Activated naive CD4-positive, alpha-beta T cell treated with anti-CD3 and anti-CD28 coated beads, Interleukin-2, amount 10 ng/mL, durations not matched to agents 7 days and 5 days (primary cell): ENCODE measurements around the gene PDZRN3.

Source experiments
- CTCF ChIA-PET: fragments of 350-600 bp; sonication (Branson Sonifier 250); formaldehyde crosslinking; loops from one replicate; lab custom pipeline; 2021; ENCODE audit warnings: antibody characterized with exemption; lab: Charles Lee
- DNase-seq: peaks from one replicate; pipeline ENCODE4 v3.0.0-alpha.2; 2020
- H3K27ac Mint-ChIP-seq: one replicate; pipeline ENCODE4 v1.8.0; 2021; ENCODE audit warnings: mild to moderate bottlenecking, moderate library complexity, mixed read lengths
- H3K27me3 Mint-ChIP-seq: one replicate; pipeline ENCODE4 v1.8.0; 2021; ENCODE audit warnings: mild to moderate bottlenecking, mixed read lengths
- H3K36me3 Mint-ChIP-seq: one replicate; pipeline ENCODE4 v1.8.0; 2021; ENCODE audit warnings: mixed read lengths
- H3K4me1 Mint-ChIP-seq: one replicate; pipeline ENCODE4 v1.8.0; 2021; ENCODE audit warnings: mixed read lengths
- H3K4me3 Mint-ChIP-seq: one replicate; pipeline ENCODE4 v1.8.0; 2021; ENCODE audit warnings: mild to moderate bottlenecking, moderate library complexity, mixed read lengths
- H3K9me3 Mint-ChIP-seq: one replicate; pipeline ENCODE4 v1.8.0; 2021; ENCODE audit warnings: mixed read lengths

Gene PDZRN3

DNA sequence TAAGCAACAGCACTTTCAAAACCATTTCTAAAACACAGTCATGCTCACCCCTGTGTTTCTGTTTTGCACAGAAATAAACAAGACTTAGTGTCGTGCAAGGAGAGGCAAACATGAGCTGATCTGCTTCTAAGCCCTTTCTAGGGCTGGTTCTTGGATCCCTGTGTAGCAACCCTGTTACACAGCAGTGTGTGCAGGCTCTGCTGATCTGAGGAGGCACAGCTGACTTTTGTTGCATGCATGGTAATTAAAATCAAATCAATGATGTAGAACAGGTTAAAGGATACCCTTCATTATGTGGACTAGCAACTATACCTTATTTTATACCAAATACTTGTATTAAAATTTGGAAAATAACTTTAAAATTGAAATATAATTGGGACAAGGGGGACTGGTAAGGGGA is 234.8 kb downstream of the PDZRN3 start:
- Mint-ChIP-seq H3K4me1 (no peaks in the 10 kb centered on the region), H3K27ac (no peak overlapping the region), H3K27me3 (no peaks in the 10 kb centered on the region), H3K9me3 (no peaks in the 10 kb centered on the region), H3K4me3 (no peak overlapping the region), H3K36me3 (no peaks in the 10 kb centered on the region)
- DNase-seq: no peak
- CTCF ChIA-PET: no interaction called here

DNA sequence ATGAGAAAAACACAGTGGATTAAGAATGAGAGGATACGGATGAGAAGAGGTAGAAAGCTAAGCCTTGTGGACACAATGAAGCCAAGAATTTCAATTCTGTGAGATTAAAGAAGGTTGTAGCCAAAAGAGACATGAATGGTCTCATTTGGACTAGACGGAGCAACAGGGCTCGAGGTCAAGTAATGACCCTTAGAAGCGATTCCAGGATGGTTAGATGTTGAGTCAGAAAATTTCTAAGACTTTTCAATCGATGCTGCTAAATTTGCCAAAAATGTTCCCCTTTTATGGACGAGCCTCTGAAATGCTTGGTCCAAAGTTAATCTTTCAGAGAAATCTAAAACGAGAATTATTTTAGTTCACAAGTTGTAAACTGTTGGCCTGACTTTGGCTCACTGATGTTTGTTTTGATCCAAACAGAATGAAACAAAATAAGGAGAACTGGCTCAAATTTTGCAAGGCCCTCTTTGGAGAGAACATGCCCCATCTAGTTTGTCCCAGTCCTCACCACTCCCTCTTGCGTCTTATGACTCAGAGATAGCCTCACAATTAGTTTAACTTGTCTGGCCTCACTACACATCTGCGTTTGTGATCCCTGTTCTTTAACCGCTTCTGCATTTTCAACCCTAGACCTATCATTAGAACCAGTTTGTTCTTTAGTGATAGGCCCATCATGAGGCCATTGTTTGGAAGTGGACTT is 235.5 kb downstream of the PDZRN3 start:
- Mint-ChIP-seq H3K27ac (no peak overlapping the region), H3K36me3 (no peaks in the 10 kb centered on the region), H3K4me1 (no peaks in the 10 kb centered on the region), H3K4me3 (no peak overlapping the region), H3K9me3 (peaks cover 3% of the 10 kb centered on the region), H3K27me3 (no peaks in the 10 kb centered on the region)
- DNase-seq: no peak
- CTCF ChIA-PET: no interaction called here

DNA sequence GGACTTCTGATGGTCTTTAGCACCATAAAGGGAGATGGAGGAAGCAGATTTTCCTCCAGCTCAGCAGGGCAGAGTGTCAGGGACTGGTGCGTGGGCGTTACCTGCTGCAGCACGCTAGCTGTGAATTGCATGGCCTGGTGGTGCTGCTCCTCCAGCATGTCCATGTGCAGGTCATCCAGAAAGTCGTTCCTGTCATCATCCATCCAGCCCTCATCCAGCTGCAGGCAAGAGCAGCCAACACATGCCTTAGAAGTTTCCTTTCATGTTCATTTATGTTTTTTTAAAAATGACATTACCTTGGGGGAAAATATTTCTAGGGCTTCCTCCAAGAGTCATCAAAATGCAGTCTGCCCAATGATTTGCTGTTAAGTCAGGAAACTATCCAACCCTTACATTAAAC is 239.2 kb downstream of the PDZRN3 start:
- Mint-ChIP-seq H3K36me3 (no peaks in the 10 kb centered on the region), H3K4me3 (no peak overlapping the region), H3K4me1 (no peaks in the 10 kb centered on the region), H3K27me3 (no peaks in the 10 kb centered on the region), H3K27ac (no peak overlapping the region), H3K9me3 (peaks cover 7% of the 10 kb centered on the region)
- CTCF ChIA-PET: no interaction called here
- DNase-seq: no peak

DNA sequence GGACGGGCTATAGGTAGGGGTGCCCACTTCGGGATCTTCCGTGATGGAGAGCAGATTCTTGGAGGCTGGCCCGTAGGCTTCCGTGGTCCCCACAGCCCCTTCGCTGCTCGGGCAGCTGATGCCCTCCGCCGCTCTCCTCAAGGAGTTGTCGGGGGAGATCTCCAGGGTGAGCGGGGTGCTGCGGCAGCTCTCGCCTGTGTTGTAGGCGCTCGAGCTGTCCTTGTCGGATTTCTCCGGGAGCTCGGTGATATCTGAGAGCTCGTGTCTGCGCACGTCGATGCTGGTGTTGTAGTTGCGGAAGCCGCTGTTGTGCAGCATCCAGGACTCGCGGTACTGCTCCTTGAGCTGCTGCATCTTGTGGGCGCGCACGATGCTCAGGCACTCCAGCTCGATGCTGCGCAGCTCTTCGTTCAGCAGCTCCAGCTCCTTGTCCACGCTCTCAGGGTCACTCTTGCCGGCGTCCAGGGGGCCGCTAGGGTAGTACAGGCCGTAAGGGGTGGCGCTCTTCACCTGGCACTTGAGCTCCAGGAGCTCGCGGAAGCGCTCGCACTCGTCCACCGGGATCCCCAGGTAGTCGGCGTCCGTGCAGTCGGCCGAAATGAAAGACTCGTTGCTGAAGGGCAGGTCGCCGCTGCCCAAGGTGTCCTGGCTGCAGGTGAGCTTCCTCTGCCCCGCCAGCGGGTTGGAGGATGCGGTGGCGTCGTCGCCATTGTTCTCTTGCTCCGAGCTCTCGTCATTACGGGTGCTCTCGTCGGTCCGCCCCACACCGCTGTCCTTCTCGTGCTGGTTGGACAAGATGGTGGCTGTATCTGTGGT is 240.4 kb downstream of the PDZRN3 start:
- CTCF ChIA-PET: no interaction called here
- Mint-ChIP-seq H3K4me3 (no peak overlapping the region), H3K9me3 (peaks cover 7% of the 10 kb centered on the region), H3K4me1 (no peaks in the 10 kb centered on the region), H3K27ac (no peak overlapping the region), H3K27me3 (no peaks in the 10 kb centered on the region), H3K36me3 (no peaks in the 10 kb centered on the region)
- DNase-seq: no peak

DNA sequence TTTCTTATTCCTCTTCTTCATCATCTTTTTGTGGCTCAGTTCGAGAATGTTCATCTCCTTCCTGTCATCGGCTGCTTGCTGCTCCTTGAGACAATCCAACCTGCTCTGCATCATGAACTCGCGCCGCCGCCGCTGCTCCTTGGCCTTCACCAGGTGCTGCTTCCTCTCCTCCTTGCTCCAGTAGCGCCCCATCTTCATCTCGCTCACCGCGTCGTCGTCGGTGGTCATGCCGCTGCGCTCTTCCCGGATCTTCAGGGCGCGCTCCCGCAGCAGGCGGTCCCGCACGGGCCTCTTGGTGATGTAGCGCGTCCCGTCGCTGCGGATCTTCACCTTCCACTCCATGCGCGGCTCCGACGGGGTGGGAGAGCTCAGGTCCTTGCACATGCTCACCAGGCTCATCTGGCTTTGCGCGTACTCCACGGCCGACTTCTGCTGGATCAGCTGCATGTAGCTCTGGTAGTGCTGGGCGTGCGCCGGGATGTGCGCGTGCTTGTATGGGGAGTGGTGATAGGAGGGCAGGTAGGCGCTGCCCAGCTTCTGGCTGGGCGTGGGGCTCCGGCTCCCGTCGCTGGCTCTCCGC is 241.2 kb downstream of the PDZRN3 start:
- H3K36me3 Mint-ChIP-seq: no peaks in the 10 kb centered on the region
- H3K4me1 Mint-ChIP-seq: no peaks in the 10 kb centered on the region
- H3K9me3 Mint-ChIP-seq: peaks cover 7% of the 10 kb centered on the region
- no peak overlapping the region for H3K4me3 Mint-ChIP-seq
- H3K27me3 Mint-ChIP-seq: no peaks in the 10 kb centered on the region
- CTCF ChIA-PET: no interaction called here
- no peak for DNase-seq
- H3K27ac Mint-ChIP-seq: peak overlapping the region; percentile 42

DNA sequence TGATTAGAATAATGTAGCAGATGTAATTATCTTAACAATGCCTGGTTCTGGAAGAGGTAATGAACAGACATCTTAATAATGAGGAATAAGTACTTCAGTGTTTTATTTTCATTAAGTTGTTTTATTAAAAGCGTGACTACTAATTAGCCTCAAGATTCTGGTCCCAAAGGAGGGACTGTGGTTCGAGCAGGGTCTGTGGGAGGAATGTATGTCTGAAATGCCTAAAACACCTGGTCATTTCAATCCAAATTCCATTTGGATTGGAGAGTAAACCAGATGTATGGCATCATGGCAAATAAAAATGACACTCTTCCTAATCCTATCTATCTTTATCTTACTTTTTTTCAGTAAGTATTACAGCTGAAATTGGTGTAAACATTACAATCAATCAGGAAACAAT is 243.2 kb downstream of the PDZRN3 start:
- H3K27ac Mint-ChIP-seq: no peak overlapping the region
- CTCF ChIA-PET: no interaction called here
- no peak for DNase-seq
- no peaks in the 10 kb centered on the region for H3K36me3 Mint-ChIP-seq
- H3K9me3 Mint-ChIP-seq: peaks cover 7% of the 10 kb centered on the region
- no peak overlapping the region for H3K4me3 Mint-ChIP-seq
- H3K27me3 Mint-ChIP-seq: no peaks in the 10 kb centered on the region
- H3K4me1 Mint-ChIP-seq: no peaks in the 10 kb centered on the region

DNA sequence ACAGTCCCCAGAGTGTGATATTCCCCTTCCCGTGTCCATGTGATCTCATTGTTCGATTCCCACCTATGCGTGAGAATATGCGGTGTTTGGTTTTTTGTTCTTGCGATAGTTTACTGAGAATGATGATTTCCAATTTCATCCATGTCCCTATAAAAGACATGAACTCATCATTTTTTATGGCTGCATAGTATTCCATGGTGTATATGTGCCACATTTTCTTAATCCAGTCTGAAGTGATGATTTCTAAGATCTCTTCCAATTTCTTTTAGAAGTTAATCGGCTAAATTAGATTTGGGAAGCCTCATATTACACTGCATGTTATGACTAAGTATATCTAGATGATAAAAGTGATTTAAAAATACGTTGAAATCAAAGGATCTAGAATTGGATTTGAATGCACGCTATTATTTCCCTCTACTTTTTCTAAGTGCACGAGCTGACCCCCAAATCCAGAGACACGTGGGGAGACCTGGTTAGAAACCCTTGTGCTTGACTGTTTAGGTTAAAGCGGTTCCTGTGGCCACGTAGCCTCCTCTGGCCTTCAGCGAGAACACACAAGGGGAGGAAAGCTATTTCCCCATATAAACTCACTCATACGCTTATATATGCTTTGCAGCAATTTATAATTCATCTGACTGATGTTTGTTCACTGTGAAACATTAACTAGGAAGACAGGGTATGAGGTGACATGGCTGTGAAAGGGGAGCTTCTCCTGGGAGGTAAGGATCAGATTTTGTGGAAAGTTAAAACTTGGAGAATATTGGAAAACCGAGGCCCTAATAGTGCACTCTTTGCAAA is 243.8 kb downstream of the PDZRN3 start:
- Mint-ChIP-seq H3K27me3 (no peaks in the 10 kb centered on the region), H3K4me3 (no peak overlapping the region), H3K9me3 (peaks cover 7% of the 10 kb centered on the region), H3K27ac (no peak overlapping the region), H3K4me1 (no peaks in the 10 kb centered on the region), H3K36me3 (no peaks in the 10 kb centered on the region)
- CTCF ChIA-PET: no interaction called here
- DNase-seq: no peak

DNA sequence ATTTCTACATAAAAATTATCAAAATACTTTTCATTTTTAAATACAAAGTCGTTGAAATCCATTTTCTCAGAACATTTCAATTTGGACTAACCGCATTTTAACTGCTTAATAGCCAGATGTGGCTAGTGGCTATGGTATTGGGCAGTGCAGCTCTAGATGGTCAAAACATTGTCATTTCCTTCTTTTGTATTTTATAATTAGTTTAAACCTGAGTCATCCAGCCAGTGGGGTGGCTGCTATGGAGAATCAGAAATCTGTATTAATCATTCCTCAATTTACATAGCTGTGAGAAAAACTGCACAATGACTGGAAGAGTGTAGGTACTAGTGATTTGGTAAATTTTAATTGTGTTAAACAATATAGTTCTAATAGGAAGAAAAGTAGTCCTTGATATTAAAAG is 245.3 kb downstream of the PDZRN3 start:
- Mint-ChIP-seq H3K27me3 (no peaks in the 10 kb centered on the region), H3K4me3 (no peak overlapping the region), H3K4me1 (no peaks in the 10 kb centered on the region), H3K9me3 (peaks cover 11% of the 10 kb centered on the region), H3K27ac (no peak overlapping the region), H3K36me3 (no peaks in the 10 kb centered on the region)
- CTCF ChIA-PET: no interaction called here
- no peak for DNase-seq

DNA sequence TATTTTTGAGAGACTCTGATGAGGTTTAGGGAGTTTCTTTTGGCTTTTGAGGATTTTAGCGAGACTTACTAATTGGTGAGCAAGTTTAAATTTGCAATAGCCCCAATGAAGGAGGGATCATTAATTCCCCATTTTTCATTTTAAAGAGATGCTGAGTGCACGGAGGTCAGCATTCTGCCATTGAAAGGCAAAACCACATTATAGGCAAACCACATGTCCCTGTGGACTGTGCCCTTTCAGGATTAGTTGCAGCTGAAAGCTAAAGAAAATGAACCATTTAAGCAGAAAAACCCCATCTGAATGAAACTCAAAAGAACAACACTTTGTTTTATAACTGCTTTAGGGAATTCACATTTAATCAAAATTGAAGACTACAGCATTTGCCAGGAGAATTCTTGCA is 246.5 kb downstream of the PDZRN3 start:
- H3K4me3 Mint-ChIP-seq: no peak overlapping the region
- H3K36me3 Mint-ChIP-seq: no peaks in the 10 kb centered on the region
- H3K27ac Mint-ChIP-seq: no peak overlapping the region
- H3K9me3 Mint-ChIP-seq: peaks cover 8% of the 10 kb centered on the region
- H3K27me3 Mint-ChIP-seq: no peaks in the 10 kb centered on the region
- no peak for DNase-seq
- CTCF ChIA-PET: no interaction called here
- no peaks in the 10 kb centered on the region for H3K4me1 Mint-ChIP-seq

DNA sequence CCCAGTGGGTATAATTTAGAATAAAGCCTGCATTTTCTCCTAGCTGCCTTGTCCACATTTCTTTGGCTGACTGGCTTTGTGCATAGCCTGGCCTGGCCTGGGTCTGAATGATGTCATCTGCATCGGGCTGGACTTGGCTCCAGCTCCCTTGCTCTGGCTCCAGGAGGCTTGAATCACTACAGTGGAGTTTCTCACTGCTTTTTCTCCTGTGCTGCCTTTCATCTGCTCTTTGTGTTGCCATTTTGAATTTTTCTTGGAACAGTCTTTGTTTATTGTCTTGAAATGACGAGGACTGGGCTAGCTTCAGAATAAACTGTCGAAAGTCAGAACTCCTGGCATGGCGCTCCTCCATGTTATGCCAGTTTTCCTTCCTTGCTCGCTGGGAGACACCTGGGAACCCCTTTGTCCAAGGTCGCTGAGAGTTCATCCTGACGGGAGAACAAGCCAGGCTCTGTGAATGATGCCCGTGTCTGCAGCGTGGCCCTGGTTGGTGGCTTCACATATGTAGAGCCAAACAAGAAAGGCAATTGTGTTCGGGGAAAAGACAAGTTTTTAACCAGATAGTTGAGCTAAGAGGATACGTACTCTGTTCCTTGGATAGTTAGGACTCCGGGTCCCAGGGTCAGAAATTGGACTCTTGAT is 258.9 kb downstream of the PDZRN3 start:
- no peak for DNase-seq
- Mint-ChIP-seq H3K27ac (no peak overlapping the region), H3K4me3 (no peak overlapping the region), H3K36me3 (no peaks in the 10 kb centered on the region), H3K4me1 (no peaks in the 10 kb centered on the region), H3K9me3 (peaks cover 2% of the 10 kb centered on the region), H3K27me3 (no peaks in the 10 kb centered on the region)
- CTCF ChIA-PET: no interaction called here

DNA sequence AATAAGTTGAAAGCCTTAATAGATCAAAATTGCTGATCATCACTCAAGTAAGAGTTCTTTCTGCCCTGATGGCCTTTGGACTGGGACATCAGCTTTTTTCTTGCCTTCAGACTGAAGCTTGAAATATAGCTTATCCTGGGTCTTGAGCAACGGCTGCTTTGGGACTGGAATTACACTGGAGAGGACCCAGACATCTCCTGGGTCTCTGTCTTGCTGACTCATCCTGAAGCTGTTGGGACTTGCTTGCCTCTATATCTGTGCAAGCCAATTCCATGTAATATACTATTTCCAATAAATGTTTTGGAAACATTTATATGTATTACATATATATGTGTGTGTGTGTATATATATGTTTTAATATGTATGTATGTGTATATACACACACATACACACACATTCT is 260.2 kb downstream of the PDZRN3 start:
- Mint-ChIP-seq H3K4me1 (no peaks in the 10 kb centered on the region), H3K9me3 (peaks cover 3% of the 10 kb centered on the region), H3K4me3 (no peak overlapping the region), H3K27ac (no peak overlapping the region), H3K36me3 (no peaks in the 10 kb centered on the region), H3K27me3 (no peaks in the 10 kb centered on the region)
- DNase-seq: no peak
- CTCF ChIA-PET: no interaction called here

DNA sequence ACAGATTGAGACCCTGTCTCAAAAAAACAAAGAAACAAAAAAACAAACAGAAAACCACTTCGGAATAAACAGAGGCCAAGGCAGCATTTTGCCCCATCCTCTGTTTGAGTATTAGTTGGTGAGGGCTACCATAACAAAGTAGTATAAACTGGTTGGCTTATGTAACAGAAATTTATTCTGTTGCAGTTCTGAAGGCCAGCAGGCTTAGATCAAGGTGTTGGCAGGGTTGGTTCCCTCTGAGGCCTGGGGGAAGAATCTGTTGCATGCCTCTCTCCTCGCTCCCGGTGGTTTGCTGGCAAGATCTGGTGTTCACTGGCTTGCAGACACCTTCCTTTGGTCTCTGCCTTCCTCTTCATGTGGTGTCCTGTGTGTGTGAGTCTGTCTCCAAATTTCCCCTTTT is 261.6 kb downstream of the PDZRN3 start:
- H3K36me3 Mint-ChIP-seq: no peaks in the 10 kb centered on the region
- peaks cover 3% of the 10 kb centered on the region for H3K9me3 Mint-ChIP-seq
- no peak for DNase-seq
- H3K27ac Mint-ChIP-seq: no peak overlapping the region
- no peaks in the 10 kb centered on the region for H3K27me3 Mint-ChIP-seq
- no peaks in the 10 kb centered on the region for H3K4me1 Mint-ChIP-seq
- CTCF ChIA-PET: no interaction called here
- no peak overlapping the region for H3K4me3 Mint-ChIP-seq

DNA sequence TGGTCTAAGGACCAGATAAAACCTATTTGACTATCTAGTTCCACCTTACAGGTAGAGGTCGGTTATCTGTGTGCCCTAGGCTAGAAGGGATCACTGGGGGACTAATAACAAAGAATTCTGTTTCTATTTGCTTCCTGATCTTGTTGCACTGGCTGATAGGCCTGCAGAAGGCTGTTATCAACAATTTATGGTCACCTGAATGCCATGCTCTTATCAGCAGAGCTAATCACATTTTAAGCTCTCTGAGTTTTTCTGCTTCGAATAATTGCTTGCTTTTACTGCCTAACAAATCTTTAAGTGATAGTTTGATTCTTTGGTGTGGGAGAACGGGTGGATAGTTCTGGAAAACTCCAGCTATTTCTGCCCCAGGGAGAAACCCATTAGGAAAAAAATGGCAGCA is 263.1 kb downstream of the PDZRN3 start:
- CTCF ChIA-PET: no interaction called here
- DNase-seq: no peak
- Mint-ChIP-seq H3K36me3 (no peaks in the 10 kb centered on the region), H3K27me3 (no peaks in the 10 kb centered on the region), H3K4me3 (no peak overlapping the region), H3K27ac (no peak overlapping the region), H3K9me3 (peaks cover 6% of the 10 kb centered on the region), H3K4me1 (no peaks in the 10 kb centered on the region)

DNA sequence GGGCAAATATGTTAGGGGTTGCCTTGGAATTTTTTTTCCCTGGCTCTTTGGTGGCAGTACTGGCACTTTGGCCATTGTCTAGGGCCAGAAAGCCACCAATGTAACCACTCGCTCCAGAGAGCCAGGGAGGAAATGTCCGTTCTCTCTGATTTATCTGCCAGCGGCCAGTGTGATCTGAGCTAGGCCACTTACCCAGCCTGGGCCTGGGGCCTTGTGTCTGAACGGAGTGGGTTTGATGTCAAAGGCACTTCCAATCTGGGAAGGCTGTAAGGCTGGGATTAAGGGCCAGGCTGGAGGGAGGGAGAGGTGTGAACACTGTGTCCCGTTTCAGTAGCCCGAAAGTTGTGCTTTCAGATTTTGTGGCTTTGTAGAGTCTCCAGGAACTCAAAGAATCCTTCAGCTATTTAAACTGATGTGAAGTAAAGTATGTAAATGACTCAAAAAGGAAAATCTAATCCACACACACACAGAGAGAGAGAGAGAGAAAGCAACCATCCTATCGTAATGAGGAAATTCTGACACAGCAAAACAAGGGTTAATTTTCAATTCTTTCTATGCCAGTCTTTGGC is 271.0 kb downstream of the PDZRN3 start:
- CTCF ChIA-PET: no interaction called here
- H3K9me3 Mint-ChIP-seq: peaks cover 3% of the 10 kb centered on the region
- H3K4me3 Mint-ChIP-seq: no peak overlapping the region
- H3K4me1 Mint-ChIP-seq: no peaks in the 10 kb centered on the region
- DNase-seq: no peak
- no peaks in the 10 kb centered on the region for H3K27me3 Mint-ChIP-seq
- no peak overlapping the region for H3K27ac Mint-ChIP-seq
- H3K36me3 Mint-ChIP-seq: no peaks in the 10 kb centered on the region
